H9 (cell line): ENCODE results near the gene SH3BGRL3. TPM values are rescaled to one million over a fixed set of nuclear protein-coding genes. Genes with fewer than 3 reads are reported as not detected.

Source experiments
- DNase-seq: peaks from one replicate; pipeline ENCODE4 v3.0.0-alpha.2; 2017
- H2AFZ ChIP-seq: one replicate; pipeline ENCODE4 v1.6.1; 2013; ENCODE audit warnings: mild to moderate bottlenecking, low read length, control low read depth, moderate library complexity
- H2AK5ac ChIP-seq: 2 replicates; pipeline ENCODE4 v1.6.1; 2013; ENCODE audit warnings: low read length, control low read depth, mixed read lengths; ENCODE audit not compliant: insufficient read length
- H2BK120ac ChIP-seq: one replicate; pipeline ENCODE4 v1.6.1; 2013; ENCODE audit warnings: low read depth, mild to moderate bottlenecking, low read length, control low read depth, inconsistent platforms; ENCODE audit not compliant: poor library complexity, severe bottlenecking
- H2BK12ac ChIP-seq: 2 replicates; pipeline ENCODE4 v1.6.1; 2013; ENCODE audit warnings: low read length, control low read depth, mixed read lengths, low read depth; ENCODE audit not compliant: insufficient read length
- H2BK15ac ChIP-seq: 2 replicates; pipeline ENCODE4 v1.6.1; 2013; ENCODE audit warnings: low read depth, low read length, control low read depth
- H2BK20ac ChIP-seq: one replicate; pipeline ENCODE4 v1.6.1; 2013; ENCODE audit warnings: low read depth, mild to moderate bottlenecking, low read length, control low read depth, inconsistent platforms; ENCODE audit not compliant: poor library complexity, severe bottlenecking
- H2BK5ac ChIP-seq: 2 replicates; pipeline ENCODE4 v1.6.1; 2013; ENCODE audit warnings: low read length, control low read depth, mixed read lengths; ENCODE audit not compliant: insufficient read length
- H3K14ac ChIP-seq: 2 replicates; pipeline ENCODE4 v1.6.1; 2013; ENCODE audit warnings: low read length, control low read depth; ENCODE audit not compliant: insufficient read depth
- H3K18ac ChIP-seq: 2 replicates; pipeline ENCODE4 v1.6.1; 2013; ENCODE audit warnings: low read depth, mild to moderate bottlenecking, mixed read lengths, low read length, control low read depth; ENCODE audit not compliant: insufficient read length
- H3K23ac ChIP-seq: 2 replicates; pipeline ENCODE4 v1.6.1; 2013; ENCODE audit warnings: low read length, control low read depth, mixed read lengths, low read depth; ENCODE audit not compliant: insufficient read length
- H3K23me2 ChIP-seq: 2 replicates; pipeline ENCODE4 v1.6.1; 2013; ENCODE audit warnings: low read depth, mild to moderate bottlenecking, mixed read lengths, low read length, control low read depth; ENCODE audit not compliant: insufficient read length, poor library complexity, severe bottlenecking
- H3K27ac ChIP-seq: 2 replicates; pipeline ENCODE4 v1.5.1; 2013; ENCODE audit warnings: low read length, control low read depth, mixed read lengths, low read depth; ENCODE audit not compliant: insufficient read length
- H3K27me3 ChIP-seq: 2 replicates; pipeline ENCODE4 v1.6.1; 2013; ENCODE audit warnings: low read length, control low read depth, inconsistent platforms; ENCODE audit not compliant: insufficient read depth
- H3K4ac ChIP-seq: 2 replicates; pipeline ENCODE4 v1.6.1; 2013; ENCODE audit warnings: low read depth, mild to moderate bottlenecking, control low read depth, inconsistent platforms, low read length, moderate library complexity
- H3K4me1 ChIP-seq: 2 replicates; pipeline ENCODE4 v1.6.1; 2013; ENCODE audit warnings: low read length, control low read depth, inconsistent platforms; ENCODE audit not compliant: insufficient read depth
- H3K4me2 ChIP-seq: 2 replicates; pipeline ENCODE4 v1.6.1; 2013; ENCODE audit warnings: low read length, control low read depth, mixed read lengths; ENCODE audit not compliant: insufficient read length, insufficient read depth
- H3K56ac ChIP-seq: 2 replicates; pipeline ENCODE4 v1.6.1; 2013; ENCODE audit warnings: low read depth, mild to moderate bottlenecking, mixed read lengths, low read length, control low read depth; ENCODE audit not compliant: insufficient read length
- H3K79me1 ChIP-seq: 2 replicates; pipeline ENCODE4 v1.6.1; 2013; ENCODE audit warnings: low read depth, mild to moderate bottlenecking, moderate library complexity, low read length, control low read depth, inconsistent platforms; ENCODE audit not compliant: insufficient read depth, poor library complexity, severe bottlenecking
- H3K79me2 ChIP-seq: 2 replicates; pipeline ENCODE4 v1.6.1; 2013; ENCODE audit warnings: low read length, control low read depth, inconsistent platforms; ENCODE audit not compliant: insufficient read depth
- H3K9ac ChIP-seq: 2 replicates; pipeline ENCODE4 v1.6.1; 2013; ENCODE audit warnings: low read length, control low read depth, mixed read lengths; ENCODE audit not compliant: insufficient read length; ENCODE audit errors: extremely low read depth
- H3K9me3 ChIP-seq: one replicate; pipeline ENCODE4 v1.6.1; 2013; ENCODE audit warnings: low read depth, low read length, inconsistent platforms; ENCODE audit not compliant: control insufficient read depth
- H3T11ph ChIP-seq: one replicate; pipeline ENCODE4 v1.6.1; 2013; ENCODE audit warnings: mild to moderate bottlenecking, low read length, control low read depth, inconsistent platforms
- H4K20me1 ChIP-seq: one replicate; pipeline ENCODE4 v1.6.1; 2013; ENCODE audit not compliant: control insufficient read depth, insufficient read length, insufficient read depth
- H4K5ac ChIP-seq: 2 replicates; pipeline ENCODE4 v1.6.1; 2013; ENCODE audit warnings: low read depth, mild to moderate bottlenecking, mixed read lengths, low read length, control low read depth; ENCODE audit not compliant: insufficient read length
- H4K8ac ChIP-seq: replicated peaks from 2 replicates; pipeline ENCODE4 v1.6.1; 2013; ENCODE audit warnings: low read length, control low read depth, mixed read lengths, low read depth; ENCODE audit not compliant: insufficient read length
- H4K91ac ChIP-seq: 2 replicates; pipeline ENCODE4 v1.6.1; 2013; ENCODE audit warnings: low read depth, mild to moderate bottlenecking, moderate library complexity, mixed read lengths, low read length, control low read depth; ENCODE audit not compliant: insufficient read length
- H3K27ac Mint-ChIP-seq, 3 experiments: 2 replicates in 2 of 3; 3 replicates in 1 of 3; pipeline ENCODE4 v1.8.0; 2020 to 2021; ENCODE audit warnings: mixed read lengths in 3 of 3, mild to moderate bottlenecking in 1 of 3, moderate library complexity in 1 of 3
- H3K27me3 Mint-ChIP-seq: 2 replicates; pipeline ENCODE4 v1.8.0; 2021; ENCODE audit warnings: low read depth, mild to moderate bottlenecking, moderate library complexity, mixed read lengths
- H3K36me3 Mint-ChIP-seq, 3 experiments: 2 replicates in 2 of 3; 3 replicates in 1 of 3; pipeline ENCODE4 v1.8.0; 2020 to 2021; ENCODE audit warnings: low read depth in 3 of 3, mixed read lengths in 3 of 3; ENCODE audit not compliant: insufficient read depth in 1 of 3
- H3K4me1 Mint-ChIP-seq, 2 experiments: 2 replicates each; pipeline ENCODE4 v1.8.0; 2020; ENCODE audit warnings: mixed read lengths in 2 of 2
- H3K4me3 Mint-ChIP-seq, 2 experiments: 2 replicates in 1 of 2; 3 replicates in 1 of 2; pipeline ENCODE4 v1.8.0; 2020 to 2021; ENCODE audit warnings: mild to moderate bottlenecking in 2 of 2, mixed read lengths in 2 of 2, moderate library complexity in 1 of 2
- H3K9me3 Mint-ChIP-seq, 2 experiments: 2 replicates in 1 of 2; 3 replicates in 1 of 2; pipeline ENCODE4 v1.8.0; 2020; ENCODE audit warnings: mild to moderate bottlenecking in 2 of 2, mixed read lengths in 2 of 2, moderate library complexity in 1 of 2
- WGBS: extraction: QIAGEN DNeasy Blood & Tissue Kit; methylation state at CpG from one replicate; pipeline ENCODE4 v1.1.7; 2013; ENCODE audit warnings: missing lambda C conversion rate, low lambda C conversion rate, mixed read lengths; ENCODE audit not compliant: insufficient read length; ENCODE audit errors: extremely low coverage; 5-methylcytosine and 5-hydroxymethylcytosine counted together
- total RNA-seq: library from RNA; stranded (reverse); gene quantifications from 2 replicates; pipeline ENCODE4 v1.2.1, GENCODE V29; 2021
- TF ChIP-seq, protein P1 (sequence below): fragments of 200-600 bp; sonication (generic); conservative IDR thresholded peaks from 3 replicates; pipeline ENCODE4 v1.8.0; 2021; ENCODE audit warnings: antibody characterized with exemption, mild to moderate bottlenecking

The SH3BGRL3 gene
- total RNA-seq, 1 experiment from 2014 or later: 86.3 TPM

DNA sequence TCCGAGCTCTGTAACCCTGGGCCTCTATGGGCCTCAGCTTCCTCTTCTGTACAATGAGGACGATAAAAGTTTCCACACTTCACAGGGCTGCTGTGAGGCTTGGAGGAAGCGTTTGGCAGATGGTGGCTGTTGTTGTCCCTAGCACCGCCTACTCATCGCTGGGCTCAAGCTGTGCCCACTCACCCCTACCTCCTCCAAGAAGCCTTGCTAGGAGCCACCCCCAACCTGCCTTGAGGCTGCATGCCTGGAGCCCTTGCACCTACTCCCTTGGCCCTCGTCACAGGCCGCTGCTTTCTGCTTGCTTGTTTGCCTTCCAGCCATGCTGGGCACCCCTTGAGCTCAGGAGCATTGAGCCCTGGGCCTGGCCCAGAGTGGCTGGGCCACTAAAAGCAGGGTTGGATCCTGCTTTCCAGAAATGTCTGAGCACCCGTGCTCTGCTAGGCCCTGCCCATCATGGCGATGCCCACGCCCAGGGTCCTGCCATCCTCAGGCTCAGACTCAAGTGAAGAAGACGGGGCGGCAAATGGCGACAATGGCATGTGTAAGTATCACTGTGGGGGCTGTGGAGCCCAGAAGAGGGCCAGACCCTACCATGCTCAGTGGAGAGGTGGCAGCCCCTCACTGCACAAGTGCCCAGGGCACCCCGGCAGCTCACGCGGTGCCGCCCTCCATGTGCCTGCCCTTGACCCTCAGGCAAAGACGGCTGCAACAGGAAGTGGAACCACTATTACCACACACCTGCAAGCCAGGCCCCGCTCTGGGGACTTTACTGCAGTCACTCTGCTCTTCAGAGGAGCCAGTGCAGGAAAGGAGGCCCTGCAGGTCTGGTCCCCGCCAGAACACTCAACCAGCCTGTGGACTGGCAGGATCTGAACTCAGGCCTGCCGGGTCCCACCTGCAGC lies 9.5 kb downstream of the SH3BGRL3 start:
- Histone ChIP-seq H2AK5ac (no peak overlapping the region), H3K14ac (no peak overlapping the region), H3K4ac (no peak overlapping the region), H3K23ac (no peak overlapping the region), H4K5ac (no peak overlapping the region), H3K27me3 (no peaks in the 10 kb centered on the region), H3K79me2 (no peaks in the 10 kb centered on the region), H2AFZ (no peak overlapping the region), H3K23me2 (no peaks in the 10 kb centered on the region), H3K4me1 (peaks cover 3% of the 10 kb centered on the region; the same call in 1 of the 2 replicates), H4K91ac (no peak overlapping the region), H3K4me2 (no peak overlapping the region), H4K8ac (no peak overlapping the region), H2BK5ac (no peak overlapping the region), H3K9me3 (no peaks in the 10 kb centered on the region), H4K20me1 (no peaks in the 10 kb centered on the region), H2BK12ac (no peak overlapping the region), H3K18ac (no peak overlapping the region), H2BK120ac (no peak overlapping the region), H3T11ph (no peak overlapping the region), H3K27ac (no peak overlapping the region), H3K56ac (no peak overlapping the region), H3K9ac (no peak overlapping the region), H2BK20ac (no peak overlapping the region), H3K79me1 (no peaks in the 10 kb centered on the region), H2BK15ac (no peak overlapping the region)
- Mint-ChIP-seq H3K4me3 (no peak overlapping the region; a peak in 1 of 5 replicates), H3K9me3 (no peaks in the 10 kb centered on the region; a peak in 1 of 5 replicates), H3K27me3 (no peaks in the 10 kb centered on the region), H3K4me1 (peaks cover 30 to 44% of the 10 kb centered on the region in 2 experiments), H3K27ac (peak overlapping the region in 2 of 3 experiments; percentile 48 to 64; a peak in 3 of 7 replicates), H3K36me3 (peaks cover 0 to 6% (median 0%) of the 10 kb centered on the region in 3 experiments; a peak in 1 of 7 replicates)
- no peak for DNase-seq
- TF ChIP-seq, protein P1, sequence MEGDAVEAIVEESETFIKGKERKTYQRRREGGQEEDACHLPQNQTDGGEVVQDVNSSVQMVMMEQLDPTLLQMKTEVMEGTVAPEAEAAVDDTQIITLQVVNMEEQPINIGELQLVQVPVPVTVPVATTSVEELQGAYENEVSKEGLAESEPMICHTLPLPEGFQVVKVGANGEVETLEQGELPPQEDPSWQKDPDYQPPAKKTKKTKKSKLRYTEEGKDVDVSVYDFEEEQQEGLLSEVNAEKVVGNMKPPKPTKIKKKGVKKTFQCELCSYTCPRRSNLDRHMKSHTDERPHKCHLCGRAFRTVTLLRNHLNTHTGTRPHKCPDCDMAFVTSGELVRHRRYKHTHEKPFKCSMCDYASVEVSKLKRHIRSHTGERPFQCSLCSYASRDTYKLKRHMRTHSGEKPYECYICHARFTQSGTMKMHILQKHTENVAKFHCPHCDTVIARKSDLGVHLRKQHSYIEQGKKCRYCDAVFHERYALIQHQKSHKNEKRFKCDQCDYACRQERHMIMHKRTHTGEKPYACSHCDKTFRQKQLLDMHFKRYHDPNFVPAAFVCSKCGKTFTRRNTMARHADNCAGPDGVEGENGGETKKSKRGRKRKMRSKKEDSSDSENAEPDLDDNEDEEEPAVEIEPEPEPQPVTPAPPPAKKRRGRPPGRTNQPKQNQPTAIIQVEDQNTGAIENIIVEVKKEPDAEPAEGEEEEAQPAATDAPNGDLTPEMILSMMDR: no peak
- no CpG with 5 or more reads among the region's 21 CpGs for WGBS
